RWPE1 (cell line): ENCODE results near the gene C10orf90.

Experiments used
- CTCF ChIA-PET: fragments of 350-600 bp; sonication (Branson Sonifier 250); formaldehyde crosslinking; extraction: SDS; loops from one replicate; lab custom pipeline; 2021; lab: Yijun Ruan, JAX
- POLR2A ChIA-PET: fragments of 400-600 bp; formaldehyde crosslinking; extraction: SDS; loops from one replicate; lab custom pipeline; 2020; ENCODE audit warnings: antibody characterized with exemption; ENCODE audit not compliant: low non-redundant PET; lab: Yijun Ruan, JAX
- DNase-seq: peaks from one replicate; pipeline ENCODE4 v3.0.0; 2012; ENCODE audit warnings: low spot score
- H3K27ac ChIP-seq: fragments of 450-650 bp; 2 replicates; pipeline ENCODE4 v1.5.1; 2017
- CTCF ChIP-seq: fragments of 450-650 bp; conservative IDR thresholded peaks from 2 replicates; pipeline ENCODE4 v1.5.1; 2017; ENCODE audit warnings: low read depth, mild to moderate bottlenecking

The C10orf90 gene

GRCh38 chr10:126407831-126408230, 262.7 kb downstream of the C10orf90 start:
- no peak for TF ChIP-seq CTCF
- H3K27ac ChIP-seq: no peak overlapping the region
- ChIA-PET CTCF (interaction anchor here (0.7 kb wide), 1 partner anchor 69 kb away, joined by 4 read pairs; no protein-coding TSS in a partner anchor), POLR2A (no interaction called here)
- no peak for DNase-seq

GRCh38 chr10:126405239-126405775, 265.2 kb downstream of the C10orf90 start:
- ChIA-PET CTCF (no interaction called here), POLR2A (no interaction called here)
- no peak for TF ChIP-seq CTCF
- H3K27ac ChIP-seq: no peak overlapping the region
- no peak for DNase-seq

- ChIA-PET CTCF (no interaction called here), POLR2A (no interaction called here)
- DNase-seq: no peak
- no peak for TF ChIP-seq CTCF
- no peak overlapping the region for H3K27ac ChIP-seq
These were observed 267.5 kb downstream of the C10orf90 start for GRCh38 chr10:126402721-126403695.

- ChIA-PET CTCF (no interaction called here), POLR2A (no interaction called here)
- TF ChIP-seq CTCF: no peak
- H3K27ac ChIP-seq: no peak overlapping the region
- no peak for DNase-seq
These were observed 269.9 kb downstream of the C10orf90 start for GRCh38 chr10:126400641-126401040.

- no peak for DNase-seq
- no peak overlapping the region for H3K27ac ChIP-seq
- CTCF ChIA-PET: interaction anchor here (0.6 kb wide), 1 partner anchor 512 kb away, joined by 3 read pairs; no protein-coding TSS in a partner anchor
- no peak for TF ChIP-seq CTCF
- POLR2A ChIA-PET: no interaction called here
These were observed 271.6 kb downstream of the C10orf90 start for GRCh38 chr10:126398924-126399323.

- ChIA-PET POLR2A (no interaction called here), CTCF (no interaction called here)
- no peak for TF ChIP-seq CTCF
- no peak overlapping the region for H3K27ac ChIP-seq
- no peak for DNase-seq
These were observed 272.1 kb downstream of the C10orf90 start for GRCh38 chr10:126398383-126398743.
